ENCODE measurements around the gene OSBPL7. TPM values are rescaled to one million over a fixed set of nuclear protein-coding genes. Genes with fewer than 3 reads are reported as not detected.

OSBPL7 gene
- total and polyA plus RNA-seq, 7 donors, result 2.9 to 40.8 (median 7.8) TPM

GRCh38 chr17:47806913-47807255 lies 14.7 kb downstream of the OSBPL7 start:
- Histone ChIP-seq H3K36me3 (peaks cover 0 to 30% (median 11%) of the 10 kb centered on the region in 4 donors), H3K4me3 (no peak overlapping the region), H3K27me3 (no peaks in the 10 kb centered on the region), H3K9me3 (no peaks in the 10 kb centered on the region), H3K27ac (no peak overlapping the region), H3K4me1 (peaks cover 0 to 9% (median 0%) of the 10 kb centered on the region in 4 donors)
- intact Hi-C loops (cut with DNase I), result no loop called here
- DNase-seq, result no peak
- TF ChIP-seq POLR2AphosphoS5 (IDR thresholded peaks at IDR 0.05) (no peak), EP300 (IDR thresholded peaks at IDR 0.05) (no peak), POLR2A (IDR thresholded peaks at IDR 0.05) (no peak)
- WGBS, 2 donors, result 93 to 94% methylated on average over 9 of the region's 9 CpGs

- WGBS, 2 donors, result 92 to 93% methylated on average over 16 of the region's 16 CpGs
These were observed 15.3 kb downstream of the OSBPL7 start for GRCh38 chr17:47806026-47806912.

DNA sequence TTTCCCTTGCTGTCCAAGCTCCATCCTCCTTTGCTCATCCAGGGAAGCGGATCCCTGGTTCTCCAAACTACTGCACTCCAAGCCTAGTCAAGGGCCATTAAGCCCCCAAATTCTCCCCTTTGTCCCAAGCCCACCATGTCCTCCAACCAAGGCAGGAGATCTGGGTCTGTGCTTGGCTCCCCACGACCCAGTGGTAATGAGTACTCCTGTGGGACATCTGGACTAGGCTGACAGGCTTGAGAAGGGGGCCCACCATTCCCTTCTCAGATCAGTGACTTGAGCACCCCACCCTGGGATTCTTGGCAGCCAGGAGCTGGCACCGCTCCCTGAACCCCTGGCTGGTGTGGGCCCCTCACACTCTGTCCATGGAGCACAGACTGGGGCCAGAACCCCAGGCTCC lies 17.1 kb downstream of the OSBPL7 start:
- intact Hi-C loops (cut with DNase I), result loop anchor here (5.0 kb wide), 1 partner anchor 142 kb away; no protein-coding TSS in a partner anchor
- no peak for DNase-seq
- Histone ChIP-seq H3K4me3 (no peak overlapping the region), H3K9me3 (no peaks in the 10 kb centered on the region), H3K27me3 (no peaks in the 10 kb centered on the region), H3K36me3 (peaks cover 0 to 28% (median 11%) of the 10 kb centered on the region in 4 donors), H3K4me1 (no peaks in the 10 kb centered on the region), H3K27ac (no peak overlapping the region)
- WGBS, 2 donors, result 66 to 78% methylated on average over 3 of the region's 3 CpGs
- no peak for TF ChIP-seq CTCF (IDR thresholded peaks at IDR 0.05)

More at GRCh38 chr17:47806026-47806912, 15.3 kb downstream of the OSBPL7 start:
- H3K9me3 ChIP-seq, result no peaks in the 10 kb centered on the region
- no peak overlapping the region for H3K27ac ChIP-seq
- TF ChIP-seq CTCF (IDR thresholded peaks at IDR 0.05), result no peak
- intact Hi-C loops (cut with DNase I), result no loop called here
- peaks cover 0 to 30% (median 11%) of the 10 kb centered on the region in 4 donors for H3K36me3 ChIP-seq
- DNase-seq, result no peak
- peaks cover 0 to 9% (median 0%) of the 10 kb centered on the region in 4 donors for H3K4me1 ChIP-seq
- H3K27me3 ChIP-seq, result no peaks in the 10 kb centered on the region
- no peak overlapping the region for H3K4me3 ChIP-seq

DNA sequence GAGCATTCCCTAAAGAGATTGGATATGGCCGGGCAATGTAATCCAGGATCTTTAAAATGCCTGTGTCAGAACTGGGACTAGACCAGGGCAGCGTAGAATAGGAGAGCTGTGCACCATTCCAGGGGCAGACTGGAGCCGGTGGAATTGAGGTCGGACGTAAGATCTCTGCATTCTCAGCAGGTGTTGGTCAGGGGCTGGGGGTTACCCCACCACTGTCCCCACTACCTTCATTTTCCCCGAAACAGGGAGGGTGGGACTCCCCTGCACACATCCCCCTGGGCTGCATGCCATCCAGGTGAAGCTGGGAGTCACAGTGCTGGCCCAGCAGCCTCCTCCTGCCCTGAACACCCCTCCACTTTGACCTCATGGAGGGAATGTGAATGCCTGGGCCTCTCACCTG lies 17.8 kb downstream of the OSBPL7 start:
- TF ChIP-seq POLR2A (IDR thresholded peaks at IDR 0.05) (no peak), EP300 (IDR thresholded peaks at IDR 0.05) (no peak), CTCF (IDR thresholded peaks at IDR 0.05) (no peak), POLR2AphosphoS5 (IDR thresholded peaks at IDR 0.05) (no peak)
- Histone ChIP-seq H3K27me3 (no peaks in the 10 kb centered on the region), H3K27ac (no peak overlapping the region), H3K4me3 (no peak overlapping the region), H3K4me1 (no peaks in the 10 kb centered on the region), H3K9me3 (no peaks in the 10 kb centered on the region), H3K36me3 (peaks cover 0 to 21% (median 8%) of the 10 kb centered on the region in 4 donors)
- DNase-seq, result no peak
- 78 to 88% methylated on average over 6 of the region's 6 CpGs for WGBS, 2 donors
- intact Hi-C loops (cut with DNase I), result loop anchor here (5.0 kb wide), 1 partner anchor 141 kb away; no protein-coding TSS in a partner anchor

DNA sequence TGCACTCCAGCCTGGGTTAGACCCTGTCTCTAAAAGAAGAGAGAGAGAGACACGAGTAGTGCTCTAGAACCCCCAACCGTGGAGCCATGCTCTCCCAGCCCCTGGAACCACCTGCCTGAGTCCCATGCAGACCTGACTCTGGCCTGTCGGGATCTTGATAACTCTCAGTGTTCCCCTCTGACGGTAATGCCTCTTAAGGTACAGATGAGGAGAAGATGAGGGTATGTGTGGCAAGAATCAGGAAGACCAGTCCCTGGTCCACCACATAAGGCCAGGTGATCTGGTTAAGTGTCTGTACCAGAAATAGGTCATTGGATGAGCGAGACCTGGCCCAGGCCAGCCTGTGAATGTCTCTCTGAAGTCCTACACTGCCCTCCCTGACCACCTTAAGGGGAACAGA lies 18.4 kb downstream of the OSBPL7 start:
- no peaks in the 10 kb centered on the region for H3K9me3 ChIP-seq
- peaks cover 0 to 15% (median 6%) of the 10 kb centered on the region in 4 donors for H3K36me3 ChIP-seq
- intact Hi-C loops (cut with DNase I), result loop anchor here (5.0 kb wide), 1 partner anchor 141 kb away; no protein-coding TSS in a partner anchor
- no peaks in the 10 kb centered on the region for H3K27me3 ChIP-seq
- no peaks in the 10 kb centered on the region for H3K4me1 ChIP-seq
- TF ChIP-seq CTCF (IDR thresholded peaks at IDR 0.05), result no peak
- no peak for TF ChIP-seq EP300 (IDR thresholded peaks at IDR 0.05)
- no peak for TF ChIP-seq POLR2AphosphoS5 (IDR thresholded peaks at IDR 0.05)
- TF ChIP-seq POLR2A (IDR thresholded peaks at IDR 0.05), result no peak
- 66 to 77% methylated on average over 5 of the region's 5 CpGs for WGBS, 2 donors
- no peak overlapping the region for H3K27ac ChIP-seq
- no peak overlapping the region for H3K4me3 ChIP-seq
- DNase-seq, result no peak

Data from sigmoid colon (tissue), 7 donors.